ENCODE data around the gene CACNA2D3.
"Not testable (repeated sequence)": the region's sequence is repeated elsewhere in the genome, so short reads cannot be mapped to it uniquely, and the experiment has no call there.

Gene CACNA2D3
- 0 reads per million in 3 experiments for total RNA-seq

DNA sequence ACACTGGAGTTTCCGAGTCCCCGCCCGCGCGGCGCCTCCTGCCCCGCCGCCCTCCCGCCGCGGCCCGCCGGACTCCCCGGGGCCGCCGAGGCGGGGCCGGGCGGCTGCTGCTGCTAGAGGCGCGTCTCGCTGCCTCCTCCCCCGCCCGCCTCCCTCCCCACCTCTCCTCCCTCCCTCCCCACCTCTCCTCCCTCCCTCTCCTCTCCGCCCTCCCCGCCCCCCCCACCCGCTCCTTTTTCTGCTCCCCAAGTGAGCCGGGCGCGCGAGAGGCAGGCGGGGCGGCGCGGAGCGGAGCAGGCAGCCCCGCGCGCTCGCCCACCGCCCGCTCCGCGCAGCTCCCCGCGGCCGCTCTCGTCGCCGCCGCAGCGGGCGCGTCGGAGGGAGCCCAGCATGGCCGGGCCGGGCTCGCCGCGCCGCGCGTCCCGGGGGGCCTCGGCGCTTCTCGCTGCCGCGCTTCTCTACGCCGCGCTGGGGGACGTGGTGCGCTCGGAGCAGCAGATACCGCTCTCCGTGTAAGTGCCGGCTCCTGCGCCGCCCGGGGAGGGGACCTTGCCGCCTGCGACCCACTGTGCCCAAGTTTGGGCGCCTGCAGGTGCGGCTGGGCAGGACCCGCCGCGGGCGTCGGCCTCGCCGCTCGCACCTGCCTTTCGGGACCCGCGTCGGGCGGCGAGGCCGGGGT, at the start of gene CACNA2D3:
Gene CACNA2D3 (plus strand): TSS at position 229 of the 679 bp plus-strand sequence.
- DNase-seq, result no peak

DNA sequence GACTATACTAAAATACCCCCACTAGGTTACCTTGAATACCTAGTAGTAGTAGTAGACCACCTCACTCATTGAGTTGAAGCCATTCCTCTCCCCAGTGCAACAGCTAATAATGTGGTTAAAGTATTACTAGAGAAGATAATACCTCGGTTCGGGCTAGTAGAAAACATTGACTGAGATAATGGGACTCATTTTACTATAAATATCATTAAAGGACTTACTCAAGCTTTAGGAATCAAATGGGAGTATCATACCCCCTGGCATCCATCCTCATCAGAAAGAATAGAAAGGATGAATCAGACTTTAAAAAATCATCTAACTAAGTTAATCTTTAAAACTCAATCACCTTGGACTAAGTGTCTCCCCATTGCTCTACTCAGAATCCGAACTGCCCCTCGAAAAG, 49.0 kb upstream of the CACNA2D3 start:
- no peak for DNase-seq

DNA sequence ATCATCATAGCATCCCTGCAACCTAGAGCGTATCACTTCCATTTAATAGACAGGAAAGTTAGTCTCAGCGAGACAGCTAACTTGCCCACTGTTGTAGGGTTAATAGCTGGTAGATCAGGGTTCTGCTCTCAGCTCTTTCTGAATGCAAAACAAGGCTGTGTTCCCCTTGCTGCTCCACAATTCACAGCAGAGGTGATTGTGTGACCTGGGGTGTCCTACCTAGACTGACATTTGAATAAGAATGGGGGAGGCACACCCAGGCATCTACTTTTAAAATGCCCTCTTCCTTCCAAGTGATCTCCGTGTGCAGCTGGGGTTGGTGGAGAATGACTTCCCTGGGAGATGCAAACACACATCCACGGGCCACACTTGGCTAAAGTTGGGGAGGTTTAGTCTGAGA, 43.0 kb upstream of the CACNA2D3 start:
- DNase-seq, result no peak

DNA sequence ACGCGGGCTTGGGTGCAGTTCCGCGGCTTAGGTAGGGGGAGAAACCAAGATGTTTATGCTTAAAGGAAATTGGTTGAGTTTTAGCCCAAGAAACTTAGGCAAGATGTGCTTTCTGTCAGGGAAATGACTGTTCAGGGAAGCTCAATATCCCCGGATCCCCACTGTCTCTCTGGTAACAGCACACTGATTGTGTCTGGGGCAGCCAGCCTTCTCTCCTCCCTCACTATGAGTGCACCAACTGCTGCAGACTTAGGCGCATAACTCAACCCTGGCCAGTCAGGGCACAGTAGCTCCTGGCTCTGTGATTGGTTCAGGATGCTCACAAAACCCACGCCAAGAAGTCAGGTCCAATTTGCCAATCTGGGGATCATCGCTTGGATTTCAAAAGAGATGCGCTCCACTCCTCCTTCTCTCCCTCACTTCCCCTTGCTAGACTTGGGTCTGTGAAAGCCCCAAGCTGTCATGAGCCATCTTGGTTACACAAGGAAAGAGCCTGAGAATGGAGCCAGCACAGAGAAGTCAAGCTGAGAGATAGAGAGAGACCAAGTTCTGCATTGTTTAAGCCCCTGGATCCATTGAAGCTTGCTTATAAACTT, 42.5 kb upstream of the CACNA2D3 start:
- no peak for DNase-seq

DNA sequence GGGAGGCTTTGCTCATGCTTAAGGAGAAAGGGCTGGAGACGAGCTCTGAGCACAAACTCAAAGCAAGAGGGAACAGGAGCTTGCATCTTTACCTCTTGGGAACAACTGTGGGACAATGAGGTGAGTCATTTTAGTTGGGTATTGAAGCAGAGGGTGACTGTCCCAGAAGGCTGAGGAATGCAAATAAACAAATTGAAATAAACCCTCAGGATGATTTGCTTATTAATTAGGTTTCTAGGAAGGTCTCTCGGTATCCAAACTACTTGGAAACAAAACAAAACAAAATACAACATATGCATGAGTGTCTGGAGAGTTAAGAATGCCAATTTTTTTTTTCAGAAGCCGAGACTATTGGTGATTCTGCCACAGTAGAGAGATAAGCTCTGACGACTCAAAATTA, 38.4 kb upstream of the CACNA2D3 start:
- DNase-seq, result no peak

DNA sequence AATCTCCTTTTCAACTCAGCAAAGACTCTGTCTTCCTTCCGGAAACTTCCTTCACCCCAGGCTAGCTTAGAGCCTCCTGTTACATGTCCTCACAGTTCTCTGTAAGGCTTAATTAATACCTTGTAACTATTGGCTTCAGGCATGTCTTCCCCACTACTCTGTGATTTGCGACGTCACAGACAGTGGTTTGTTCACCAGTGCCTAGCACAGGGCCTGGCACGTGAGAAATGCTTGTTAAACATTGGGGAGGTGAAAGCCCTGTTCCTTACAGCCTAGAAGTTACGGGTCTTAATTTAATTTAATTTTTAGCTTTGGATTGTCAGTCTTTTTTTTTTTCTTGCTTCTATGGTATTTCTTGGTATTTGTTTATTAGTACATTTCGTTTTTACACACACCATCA, 36.4 kb upstream of the CACNA2D3 start:
- no peak for DNase-seq

DNA sequence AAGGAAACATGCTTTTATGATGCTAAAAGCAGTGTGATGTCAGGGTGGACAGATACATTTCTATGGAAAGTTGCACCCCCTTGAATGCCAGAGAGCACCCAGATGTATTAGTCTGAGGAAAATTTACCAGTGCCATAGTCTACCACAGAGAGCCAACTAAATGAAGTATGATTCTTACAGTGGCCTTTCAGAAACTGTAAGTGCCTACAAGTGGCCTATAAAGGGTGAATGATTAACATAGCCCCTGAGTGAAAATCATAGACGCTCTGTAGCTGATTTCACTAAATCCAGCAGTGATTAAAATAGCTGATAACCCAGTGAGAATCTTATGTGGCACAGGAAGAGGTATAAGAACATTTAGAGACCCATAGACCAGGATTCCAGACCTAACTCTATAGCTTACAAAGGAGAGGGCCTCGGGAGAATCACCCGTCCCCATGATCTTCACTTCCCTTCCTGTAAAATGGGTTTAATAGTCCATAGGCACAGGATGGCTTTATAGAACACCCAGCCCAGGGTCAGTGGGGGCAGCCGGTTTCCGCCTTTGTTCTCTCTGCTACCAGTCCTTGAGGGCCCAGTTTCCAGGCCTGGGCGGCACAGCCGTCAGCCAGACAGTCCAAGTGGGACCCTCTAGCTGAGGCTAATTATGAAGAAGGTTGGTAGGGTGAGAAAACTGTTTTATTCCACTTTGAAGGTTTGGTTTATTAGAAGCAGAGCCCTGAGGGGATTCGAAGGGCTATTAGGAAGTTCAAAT, 35.5 kb upstream of the CACNA2D3 start:
- no peak for DNase-seq

DNA sequence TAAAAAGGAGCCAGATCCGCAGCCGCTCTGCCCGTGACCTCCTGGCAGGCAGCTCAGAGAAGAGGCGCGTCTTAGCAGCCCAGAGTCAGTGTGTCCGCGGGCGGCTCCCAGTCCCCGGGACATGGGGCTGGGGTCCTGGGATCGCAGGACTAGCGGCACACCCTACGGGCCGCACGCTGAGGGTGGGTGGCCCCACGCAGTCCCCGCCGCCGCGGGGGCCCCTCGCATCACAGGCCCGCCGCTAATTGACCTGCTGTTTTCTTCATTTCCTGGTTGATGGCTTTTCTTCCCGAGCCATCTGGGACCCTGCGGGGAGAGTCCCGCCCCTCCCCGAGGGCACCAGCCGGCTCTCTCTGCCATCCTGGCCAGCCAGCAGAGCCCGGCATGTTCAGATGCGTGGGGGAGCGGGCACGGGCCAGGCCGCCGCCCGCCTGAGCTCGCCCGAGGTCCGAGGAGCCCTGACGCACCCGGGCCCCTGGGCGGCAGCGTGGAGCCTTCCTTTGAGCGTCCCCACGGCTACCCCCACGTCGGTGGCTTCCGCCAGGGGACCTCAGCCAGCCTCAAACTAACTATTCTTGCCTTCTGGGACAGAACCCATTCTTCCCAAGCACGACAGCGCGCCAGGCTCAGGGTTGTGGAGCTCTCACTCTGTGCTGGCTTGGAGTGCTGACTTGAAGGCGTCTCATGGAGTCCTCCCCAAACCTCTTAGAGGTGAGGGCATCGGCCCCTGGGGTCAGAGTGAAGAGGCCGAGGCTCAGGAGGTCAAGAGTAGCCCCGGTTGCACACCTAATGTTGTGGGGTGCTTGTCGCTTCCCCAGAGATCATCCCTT, 34.6 kb upstream of the CACNA2D3 start:
- DNase-seq, result no peak

DNA sequence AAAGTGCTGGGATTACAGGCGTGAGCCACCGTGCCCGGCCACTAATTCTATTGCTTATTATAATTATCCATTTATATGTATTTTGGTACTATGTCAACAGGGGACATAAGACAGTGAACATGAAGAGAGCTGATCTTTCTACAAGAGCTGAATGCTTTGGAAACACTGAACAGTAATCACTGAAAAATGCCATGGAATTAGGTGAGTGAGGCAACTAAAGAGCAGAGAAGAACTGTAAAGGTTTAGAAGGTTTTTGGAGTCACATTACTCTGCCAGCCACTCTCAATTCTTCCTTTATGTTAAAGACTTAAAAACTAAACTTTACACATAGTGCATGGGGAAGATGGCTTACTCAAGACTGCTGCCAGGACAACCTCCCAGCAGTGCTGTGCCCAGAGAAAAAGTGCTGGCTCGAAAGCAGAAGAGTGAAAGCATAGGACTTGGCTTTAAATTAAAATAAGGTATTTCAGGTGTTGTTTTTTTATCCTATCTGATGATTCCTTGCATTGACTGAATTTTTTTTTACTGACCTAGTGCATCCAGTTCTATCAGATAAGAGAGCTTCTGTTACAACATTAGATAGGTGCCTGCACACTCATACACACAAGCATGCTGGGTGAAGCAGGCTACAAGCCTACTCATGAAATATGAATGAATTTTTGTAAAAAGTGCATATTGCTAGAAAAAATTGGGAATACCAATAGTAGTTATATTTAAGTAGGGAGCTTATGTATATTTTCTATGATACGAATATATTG, 28.7 kb upstream of the CACNA2D3 start:
- no peak for DNase-seq

DNA sequence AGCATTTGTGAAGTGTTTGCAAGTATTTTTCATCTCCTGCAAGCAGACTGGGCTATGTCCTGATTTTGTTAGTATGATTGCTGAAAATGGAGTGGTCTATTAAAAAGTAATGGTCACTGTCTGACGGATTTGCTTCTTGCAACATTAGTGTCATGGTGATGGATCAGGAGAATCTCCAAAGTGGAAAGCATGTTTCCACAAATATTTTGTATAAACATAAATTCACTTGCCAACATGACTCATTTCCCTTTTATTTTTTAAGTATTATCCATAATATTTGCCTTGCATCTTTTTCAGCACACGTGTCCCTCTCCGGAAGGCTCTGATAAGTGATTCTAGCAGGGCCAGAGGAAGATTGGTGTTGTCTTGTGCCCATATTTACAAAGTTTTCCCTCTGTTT, 27.4 kb upstream of the CACNA2D3 start:
- DNase-seq, result no peak

DNA sequence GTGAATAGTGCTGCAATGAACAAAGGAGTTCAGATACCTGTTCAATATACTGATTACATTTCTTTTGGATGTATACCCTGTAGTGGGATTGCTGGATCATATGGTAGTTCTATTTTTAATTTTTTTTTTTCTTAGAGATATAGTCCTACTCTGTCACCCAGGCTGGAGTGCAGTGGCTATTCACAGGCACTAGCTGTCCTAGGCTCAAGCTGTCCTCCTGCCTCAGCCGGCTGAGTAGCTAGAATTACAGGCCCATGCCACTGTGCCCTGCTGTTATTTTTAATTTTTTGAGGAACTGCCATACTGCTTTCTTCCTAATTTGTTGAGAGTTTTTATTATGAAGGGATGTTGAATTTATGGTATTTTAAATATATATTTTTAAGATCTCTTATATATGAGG, 23.0 kb upstream of the CACNA2D3 start:
- DNase-seq, result no peak

DNA sequence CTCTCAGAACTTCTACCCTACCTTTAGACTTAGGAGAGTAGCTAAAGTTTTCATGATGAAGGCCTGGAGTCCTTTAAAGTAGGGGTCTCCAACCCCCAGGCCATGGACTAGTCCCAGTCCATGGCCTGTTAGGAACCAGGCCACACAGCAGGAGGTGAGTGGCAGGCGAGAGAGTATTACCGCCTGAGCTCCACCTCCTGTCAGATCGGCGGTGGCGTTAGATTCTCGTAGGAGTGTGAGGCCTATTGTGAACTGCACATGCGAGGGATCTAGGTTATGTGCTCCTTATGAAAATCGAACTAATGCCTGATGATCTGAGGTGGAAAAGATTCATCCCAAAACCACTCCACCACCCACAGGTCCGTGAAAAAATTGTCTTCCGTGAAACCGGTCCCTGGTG, 18.3 kb upstream of the CACNA2D3 start:
- DNase-seq, result no peak

DNA sequence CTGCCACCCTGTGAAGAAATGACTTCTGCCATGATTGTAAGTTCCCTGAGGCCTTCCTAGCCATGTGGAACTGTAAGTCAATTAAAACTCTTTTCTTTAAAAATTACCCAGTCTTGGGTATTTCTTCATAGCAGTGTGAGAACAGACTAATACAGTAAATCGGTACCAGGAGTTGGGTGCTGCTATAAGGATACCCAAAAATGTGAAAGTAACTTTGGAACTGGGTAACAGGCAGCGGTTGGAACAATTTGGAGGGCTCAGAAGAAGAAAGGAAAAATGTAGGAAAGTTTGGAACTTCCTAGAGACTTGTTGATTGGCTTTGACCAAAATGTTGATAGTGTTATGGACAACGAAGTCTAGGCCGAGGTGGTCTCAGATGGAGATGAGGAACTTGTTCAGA, 6.2 kb upstream of the CACNA2D3 start:
- DNase-seq, result not testable (repeated sequence)

DNA sequence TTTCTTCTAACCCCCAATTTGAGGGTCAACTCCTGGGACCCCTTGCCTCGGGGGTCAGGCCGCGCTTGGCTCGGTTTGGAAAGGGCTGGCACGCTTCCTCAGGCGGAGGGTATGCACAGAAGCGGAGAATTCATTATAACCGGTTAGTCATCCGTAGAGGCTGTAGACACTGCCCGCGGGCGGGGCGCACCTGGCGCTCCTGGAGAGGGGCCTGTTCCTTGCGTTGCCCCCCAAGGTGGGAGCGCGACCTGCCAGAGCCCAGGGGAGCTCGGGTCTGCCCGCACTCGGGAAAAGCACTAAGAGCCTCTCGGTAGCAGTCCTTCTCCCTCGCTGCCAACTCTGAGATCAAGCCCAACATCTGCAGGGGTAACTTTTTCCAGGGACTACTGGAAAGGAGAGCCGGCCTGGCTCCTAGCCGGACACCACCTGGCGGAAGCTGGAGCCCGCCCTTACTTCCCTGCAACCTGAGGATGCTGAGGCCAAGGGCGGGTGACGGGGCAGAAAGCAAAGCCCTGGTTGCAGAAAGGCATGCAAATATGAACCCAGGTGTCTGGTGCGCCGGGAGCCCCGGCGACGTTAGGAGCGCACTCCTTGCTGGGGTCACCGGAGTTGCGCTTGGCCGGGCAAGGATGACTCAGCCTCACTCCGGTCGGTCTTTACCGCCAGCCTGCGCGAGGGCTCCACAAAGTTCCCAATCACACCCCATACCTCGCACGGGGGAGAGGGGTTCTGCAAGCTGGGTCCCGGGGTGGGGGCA, 1.5 kb upstream of the CACNA2D3 start:
- no peak for DNase-seq

DNA sequence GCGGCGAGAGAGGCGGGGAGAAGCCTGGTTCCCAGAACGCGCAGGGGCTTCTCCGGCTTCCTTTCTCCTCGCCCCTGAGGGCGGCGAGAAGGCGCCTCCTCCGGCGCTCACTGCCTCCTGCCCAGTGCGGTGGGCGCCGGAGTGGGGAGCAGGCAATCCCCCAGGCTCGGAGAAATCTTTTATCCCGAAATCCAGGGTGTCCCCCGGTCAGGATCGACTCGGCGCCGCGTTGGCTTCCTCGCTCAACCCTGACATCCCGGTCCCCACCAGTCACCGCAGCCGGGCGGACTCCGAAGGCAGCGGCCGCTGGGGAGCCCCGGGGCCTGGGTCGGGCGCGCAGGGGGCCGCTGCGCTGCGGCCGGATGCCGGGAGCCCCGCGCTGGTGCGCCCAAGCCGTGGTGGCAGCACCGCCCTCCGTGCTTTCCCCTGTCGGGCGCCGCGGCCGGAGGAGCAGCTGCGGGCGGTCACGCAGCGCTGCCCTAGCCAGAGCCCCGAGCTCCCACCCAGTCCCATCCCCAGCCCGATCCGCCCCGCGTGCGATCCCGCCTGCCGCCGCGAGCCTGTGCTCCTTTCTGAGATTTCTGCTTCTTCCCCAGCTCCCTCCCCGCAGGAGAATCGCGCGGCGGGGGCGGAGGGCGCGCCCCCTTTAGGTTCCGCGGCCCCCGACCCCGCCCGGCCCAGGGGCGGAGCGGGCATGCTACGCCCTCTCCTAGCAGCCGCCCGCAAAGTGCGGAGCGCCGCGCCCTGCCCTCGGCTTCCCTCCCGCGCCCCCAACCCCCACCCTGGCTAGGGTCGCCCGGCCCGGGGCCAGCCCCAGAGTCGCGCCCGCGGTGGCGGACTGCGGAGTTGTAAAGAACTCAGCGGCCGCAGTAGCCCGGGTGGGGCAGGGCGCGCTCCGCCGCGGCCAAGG, 683 bp upstream of the CACNA2D3 start:
- DNase-seq, result no peak

DNA sequence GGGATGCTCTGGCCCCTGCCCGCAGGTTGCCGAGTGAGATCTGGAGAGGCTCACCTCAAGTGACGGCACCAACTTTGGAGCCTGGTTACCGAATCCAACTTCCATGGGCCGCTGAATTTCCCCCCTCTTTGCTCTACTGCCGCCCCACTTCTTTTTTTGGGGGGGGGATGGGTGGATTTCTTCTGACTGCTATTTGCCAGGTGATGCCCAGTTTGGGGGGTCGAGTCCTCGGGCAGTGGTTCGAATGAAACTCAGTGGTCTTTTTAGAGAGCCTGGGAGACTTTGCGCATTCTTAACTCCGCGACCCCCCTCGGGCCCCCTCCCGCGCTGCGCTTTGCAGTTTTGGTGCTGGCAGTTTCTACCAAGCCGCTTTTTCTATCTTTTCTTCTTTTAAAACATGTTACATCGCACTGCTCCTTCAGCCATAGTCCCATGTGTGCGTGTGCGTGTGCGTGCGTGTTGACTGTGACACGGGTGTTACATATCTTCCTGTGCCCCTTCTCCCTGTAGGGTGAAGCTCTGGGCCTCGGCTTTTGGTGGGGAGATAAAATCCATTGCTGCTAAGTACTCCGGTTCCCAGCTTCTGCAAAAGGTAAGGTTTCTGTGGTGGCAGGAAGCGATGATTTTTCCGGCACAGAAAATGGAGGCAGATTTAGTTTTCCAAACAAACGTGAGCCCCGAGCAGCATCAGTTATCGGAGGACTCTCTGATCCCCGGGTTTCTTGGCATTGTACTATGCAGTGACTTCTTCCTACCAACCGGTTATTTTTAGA, 837 bp downstream of the CACNA2D3 start:
- no peak for DNase-seq

DNA sequence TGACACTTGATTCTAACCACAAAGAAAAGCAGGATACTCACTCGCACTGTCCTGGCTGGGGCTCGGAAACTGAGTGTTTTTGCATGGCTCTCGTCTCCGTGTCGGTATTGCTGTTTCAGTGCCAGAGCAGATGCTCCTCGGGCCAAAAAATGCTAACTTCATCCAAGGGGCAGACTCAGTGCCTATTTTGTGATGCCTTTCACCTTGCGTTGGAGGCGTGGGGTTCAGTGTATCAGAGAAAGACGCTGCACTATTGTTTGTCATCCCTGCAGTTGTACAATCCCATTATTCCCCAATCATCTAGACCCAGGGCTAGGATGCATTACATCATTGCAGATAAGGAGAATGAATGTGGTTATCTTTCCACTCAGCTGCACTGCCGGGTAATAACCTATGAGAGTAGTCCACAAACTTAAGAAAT, 1.4 kb downstream of the CACNA2D3 start:
- no peak for DNase-seq

DNA sequence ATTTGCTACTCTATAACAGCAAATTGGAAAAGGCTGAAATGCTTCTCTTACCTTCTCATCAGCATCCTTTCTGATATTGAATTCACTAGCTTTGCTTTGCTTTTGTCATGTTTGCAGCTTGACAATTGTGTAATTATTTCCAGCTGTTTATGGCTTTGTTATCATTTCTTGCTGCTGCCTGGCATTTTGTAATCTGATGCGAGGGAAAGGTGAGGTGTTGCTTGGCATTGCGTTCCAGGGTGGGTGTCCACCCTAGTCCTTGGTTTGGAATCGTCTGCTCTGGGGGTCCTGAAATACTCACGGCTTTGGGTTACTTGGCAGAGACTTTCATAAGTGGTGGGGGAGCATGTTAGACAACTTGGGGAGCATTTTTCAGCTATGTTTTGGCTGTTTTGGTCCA, 2.9 kb downstream of the CACNA2D3 start:
- no peak for DNase-seq

DNA sequence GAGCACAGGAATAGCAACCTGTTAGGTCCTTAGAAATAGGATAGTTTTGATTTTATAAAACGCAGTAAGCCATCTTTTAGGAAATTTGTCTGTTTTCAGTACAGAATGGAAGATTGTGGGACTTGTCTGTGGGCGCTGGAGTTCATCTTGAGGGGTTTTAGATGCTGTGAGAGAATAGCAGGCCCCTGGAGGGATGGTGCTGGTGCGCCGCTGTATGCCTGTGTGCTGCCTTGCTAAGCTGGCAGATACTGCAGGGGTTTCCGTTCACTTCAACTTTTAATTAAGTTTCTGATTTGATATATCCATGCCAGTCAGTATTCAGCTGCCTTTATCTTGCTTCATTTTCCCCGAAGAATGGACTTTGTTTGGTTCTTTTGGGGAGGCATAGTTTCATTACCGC, 4.2 kb downstream of the CACNA2D3 start:
- no peak for DNase-seq

Data from central memory CD4-positive, alpha-beta T cell (primary cell).